ENCODE results near the gene MAPK8.

DNA sequence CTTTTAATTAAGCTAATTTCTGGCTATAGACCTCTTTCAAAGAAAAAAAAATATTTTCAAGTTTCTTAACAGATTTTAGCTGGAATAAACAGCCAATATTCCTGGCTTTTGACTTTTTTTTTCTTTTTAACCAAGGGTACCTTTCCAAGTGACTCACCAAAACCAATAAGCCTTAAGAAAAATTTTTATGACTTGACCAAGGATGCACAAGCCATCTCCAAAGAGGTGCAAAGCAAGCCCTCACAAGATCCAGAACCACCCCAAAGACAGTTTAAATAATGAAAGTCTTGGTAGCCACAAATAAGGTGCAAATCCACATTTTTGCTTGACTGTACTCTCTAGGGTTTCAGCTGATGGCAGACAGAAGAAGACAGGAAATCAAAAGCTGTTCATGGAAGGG, 76.5 kb downstream of the MAPK8 start:
- TF ChIP-seq, protein P1, sequence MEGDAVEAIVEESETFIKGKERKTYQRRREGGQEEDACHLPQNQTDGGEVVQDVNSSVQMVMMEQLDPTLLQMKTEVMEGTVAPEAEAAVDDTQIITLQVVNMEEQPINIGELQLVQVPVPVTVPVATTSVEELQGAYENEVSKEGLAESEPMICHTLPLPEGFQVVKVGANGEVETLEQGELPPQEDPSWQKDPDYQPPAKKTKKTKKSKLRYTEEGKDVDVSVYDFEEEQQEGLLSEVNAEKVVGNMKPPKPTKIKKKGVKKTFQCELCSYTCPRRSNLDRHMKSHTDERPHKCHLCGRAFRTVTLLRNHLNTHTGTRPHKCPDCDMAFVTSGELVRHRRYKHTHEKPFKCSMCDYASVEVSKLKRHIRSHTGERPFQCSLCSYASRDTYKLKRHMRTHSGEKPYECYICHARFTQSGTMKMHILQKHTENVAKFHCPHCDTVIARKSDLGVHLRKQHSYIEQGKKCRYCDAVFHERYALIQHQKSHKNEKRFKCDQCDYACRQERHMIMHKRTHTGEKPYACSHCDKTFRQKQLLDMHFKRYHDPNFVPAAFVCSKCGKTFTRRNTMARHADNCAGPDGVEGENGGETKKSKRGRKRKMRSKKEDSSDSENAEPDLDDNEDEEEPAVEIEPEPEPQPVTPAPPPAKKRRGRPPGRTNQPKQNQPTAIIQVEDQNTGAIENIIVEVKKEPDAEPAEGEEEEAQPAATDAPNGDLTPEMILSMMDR (IDR thresholded peaks at IDR 0.05; ENCODE audit: insufficient read depth, low read depth, low read length): no peak
- TF ChIP-seq EZH2 (IDR thresholded peaks at IDR 0.05; ENCODE audit: insufficient read depth, low read length): no peak
